GM23338 (cell line): Measurements from ENCODE around the gene TPST2. TPM values are rescaled to one million over a fixed set of nuclear protein-coding genes. Genes with fewer than 3 reads are reported as not detected.

Experiments used
- ATAC-seq: fragments of 200-7000 bp; cut with Tn5 transposase; 3 replicates; pipeline ENCODE4 v1.9.1; 2020
- DNase-seq: peaks from one replicate; pipeline ENCODE4 v3.0.0-alpha.2; 2015; ENCODE audit warnings: low spot score
- H2AFZ ChIP-seq: fragments of 200-600 bp; sonication (generic); 2 replicates; pipeline ENCODE4 v1.8.0; 2016; ENCODE audit warnings: antibody characterized with exemption, mild to moderate bottlenecking, moderate library complexity
- H3F3A ChIP-seq: fragments of 200-600 bp; sonication (generic); replicated peaks from 2 replicates; pipeline ENCODE4 v1.8.0; 2017; ENCODE audit warnings: antibody characterized with exemption, mixed run types, low read depth
- H3K27ac ChIP-seq: fragments of 200-600 bp; sonication (generic); 2 replicates; pipeline ENCODE4 v1.6.1; 2016; ENCODE audit warnings: low read depth
- H3K27me3 ChIP-seq: fragments of 200-600 bp; sonication (generic); 2 replicates; pipeline ENCODE4 v1.8.0; 2016; ENCODE audit warnings: mild to moderate bottlenecking, mixed run types, moderate library complexity; ENCODE audit not compliant: insufficient read depth
- H3K36me3 ChIP-seq: fragments of 200-600 bp; sonication (generic); 2 replicates; pipeline ENCODE4 v1.8.0; 2016; ENCODE audit warnings: mild to moderate bottlenecking; ENCODE audit not compliant: insufficient read depth
- H3K4me1 ChIP-seq: fragments of 200-600 bp; sonication (generic); 2 replicates; pipeline ENCODE4 v1.8.0; 2016; ENCODE audit warnings: mild to moderate bottlenecking, moderate library complexity; ENCODE audit not compliant: insufficient read depth
- H3K4me2 ChIP-seq: fragments of 200-600 bp; sonication (generic); 2 replicates; pipeline ENCODE4 v1.7.1; 2017; ENCODE audit warnings: mixed run types
- H3K4me3 ChIP-seq: fragments of 200-600 bp; sonication (generic); 2 replicates; pipeline ENCODE4 v1.6.1; 2016; ENCODE audit warnings: mixed run types
- H3K79me2 ChIP-seq: fragments of 200-600 bp; sonication (generic); replicated peaks from 2 replicates; pipeline ENCODE4 v1.8.0; 2017; ENCODE audit warnings: mild to moderate bottlenecking; ENCODE audit not compliant: insufficient read depth
- H3K9me2 ChIP-seq: fragments of 200-600 bp; sonication (generic); 2 replicates; pipeline ENCODE4 v1.8.0; 2017; ENCODE audit not compliant: insufficient read depth
- H4K20me1 ChIP-seq: fragments of 200-600 bp; sonication (generic); replicated peaks from 2 replicates; pipeline ENCODE4 v1.8.0; 2017; ENCODE audit warnings: mild to moderate bottlenecking; ENCODE audit not compliant: insufficient read depth
- H3K27ac Mint-ChIP-seq: 2 replicates; pipeline ENCODE4 v1.8.0; 2020; ENCODE audit warnings: inconsistent platforms, mild to moderate bottlenecking, moderate library complexity, mixed read lengths
- H3K27me3 Mint-ChIP-seq: 3 replicates; pipeline ENCODE4 v1.8.0; 2022; ENCODE audit warnings: low read depth, mild to moderate bottlenecking, moderate library complexity, mixed read lengths, inconsistent platforms; ENCODE audit not compliant: insufficient read depth, poor library complexity
- H3K36me3 Mint-ChIP-seq: 3 replicates; pipeline ENCODE4 v1.8.0; 2021; ENCODE audit warnings: low read depth, mild to moderate bottlenecking, inconsistent platforms, moderate library complexity, mixed read lengths
- H3K4me1 Mint-ChIP-seq: 3 replicates; pipeline ENCODE4 v1.8.0; 2020; ENCODE audit warnings: mild to moderate bottlenecking, inconsistent platforms, mixed read lengths
- H3K4me3 Mint-ChIP-seq: 3 replicates; pipeline ENCODE4 v1.8.0; 2021; ENCODE audit warnings: moderate library complexity, mild to moderate bottlenecking, inconsistent platforms, mixed read lengths
- H3K9me3 Mint-ChIP-seq: 3 replicates; pipeline ENCODE4 v1.8.0; 2020; ENCODE audit warnings: moderate library complexity, mild to moderate bottlenecking, inconsistent platforms, mixed read lengths
- CREB1 ChIP-seq: fragments of 250-450 bp; sonication (Bioruptor Pico); IDR thresholded peaks from 2 replicates; pipeline ENCODE4 v1.5.0; 2020; ENCODE audit warnings: low read depth, mild to moderate bottlenecking, moderate library complexity
- CTCF ChIP-seq, 2 experiments: fragments of 200-600 bp in 1 of 2; sonication (generic) in 1 of 2; conservative IDR thresholded peaks; 2 replicates each; pipeline versions ENCODE4 v1.5.1 to v1.6.1; 2016 to 2017; ENCODE audit warnings: antibody characterized with exemption in 2 of 2, low read depth in 2 of 2, mild to moderate bottlenecking in 2 of 2, moderate library complexity in 1 of 2
- ETS1 ChIP-seq: IDR thresholded peaks from 2 replicates; pipeline ENCODE4 v1.6.1; 2016; ENCODE audit warnings: antibody characterized with exemption
- EZH2 ChIP-seq: fragments of 200-600 bp; sonication (generic); IDR thresholded peaks from one replicate; pipeline ENCODE4 v1.8.0; 2017; ENCODE audit warnings: antibody characterized with exemption, mild to moderate bottlenecking, low read depth; ENCODE audit not compliant: unreplicated experiment
- EZH2phosphoT487 ChIP-seq: fragments of 200-600 bp; sonication (generic); IDR thresholded peaks from one replicate; pipeline ENCODE4 v1.8.1; 2018; ENCODE audit warnings: antibody characterized with exemption; ENCODE audit not compliant: unreplicated experiment
- JUNB ChIP-seq: IDR thresholded peaks from one replicate; pipeline ENCODE4 v1.6.1; 2016; ENCODE audit warnings: antibody characterized with exemption; ENCODE audit not compliant: unreplicated experiment
- NANOG ChIP-seq: IDR thresholded peaks from 2 replicates; pipeline ENCODE4 v1.6.1; 2016; ENCODE audit warnings: antibody characterized with exemption, borderline replicate concordance
- POLR2AphosphoS5 ChIP-seq: IDR thresholded peaks from 2 replicates; pipeline ENCODE4 v1.6.1; 2016; ENCODE audit warnings: antibody characterized with exemption, low read depth
- STAT1 ChIP-seq: IDR thresholded peaks from one replicate; pipeline ENCODE4 v1.6.1; 2016; ENCODE audit warnings: antibody characterized with exemption; ENCODE audit not compliant: unreplicated experiment
- ZNF114 ChIP-seq: fragments of 250-450 bp; sonication (Bioruptor Pico); IDR thresholded peaks from 2 replicates; pipeline ENCODE4 v1.5.0; 2020; ENCODE audit warnings: mild to moderate bottlenecking, moderate library complexity
- ZNF331 ChIP-seq: fragments of 250-450 bp; sonication (Bioruptor Pico); IDR thresholded peaks from 2 replicates; pipeline ENCODE4 v1.5.0; 2020; ENCODE audit warnings: low read depth, mild to moderate bottlenecking, moderate library complexity
- polyA plus RNA-seq: library from polyadenylated mRNA; unstranded; fragments of >200 nt; fragmentation: Nextera tagmentation; extraction: Ambion mirVana; gene quantifications from 2 replicates; pipeline ENCODE4 v1.2.1, GENCODE V29; 2016
- total RNA-seq: library from RNA; depleted of rRNA; stranded (reverse); fragments of >200 nt; shearing (Covaris generic); gene quantifications from 2 replicates; pipeline ENCODE4 v1.2.3, GENCODE V29; 2014
- TF ChIP-seq, protein P1 (sequence below): fragments of 250-450 bp; sonication (Bioruptor Pico); IDR thresholded peaks from 2 replicates; pipeline ENCODE4 v1.5.0; 2020; ENCODE audit warnings: mild to moderate bottlenecking, moderate library complexity
- TF ChIP-seq, protein P2 (sequence below): IDR thresholded peaks from one replicate; pipeline ENCODE4 v1.6.1; 2018; ENCODE audit warnings: antibody characterized with exemption; ENCODE audit not compliant: unreplicated experiment

TPST2 gene
- total and polyA plus RNA-seq, 2 experiments from 2014 or later: 37.9 to 127 TPM

DNA sequence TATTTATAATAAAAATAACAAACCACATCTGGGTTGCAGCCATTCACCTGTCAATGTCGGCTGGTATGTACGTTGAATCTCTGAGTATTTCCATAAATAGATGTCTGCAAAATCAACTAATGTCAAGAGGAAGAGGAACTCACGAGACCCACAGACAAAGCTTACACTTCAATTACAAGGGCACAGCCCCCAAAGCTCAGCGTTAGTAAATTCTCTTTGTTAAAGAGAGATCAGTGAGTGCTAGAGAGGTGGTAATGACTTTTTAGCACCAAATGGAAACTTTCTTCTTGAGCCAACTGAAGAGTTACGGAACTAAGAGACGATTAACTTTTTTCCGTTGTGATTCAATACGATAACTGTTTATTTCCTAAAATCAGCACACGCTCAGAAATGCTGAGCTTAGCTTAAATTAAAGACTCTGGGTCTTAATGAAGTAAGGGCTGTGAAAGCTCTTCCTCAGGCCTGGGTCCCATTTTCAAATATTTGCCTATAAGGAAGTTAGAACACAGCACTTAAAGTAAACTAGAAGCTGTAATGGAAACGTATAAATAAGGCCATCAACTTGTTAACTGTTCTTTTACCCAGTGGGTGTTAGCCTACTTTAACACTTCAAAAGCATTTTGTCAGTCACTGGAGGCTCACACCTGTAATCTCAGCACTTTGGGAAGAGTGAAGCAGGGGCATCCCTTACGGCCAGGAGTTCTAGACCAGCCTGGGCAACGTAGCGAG is 54.9 kb downstream of the TPST2 start:
- H3K27ac ChIP-seq: no peak overlapping the region
- peaks cover 2% of the 10 kb centered on the region for H3K27me3 Mint-ChIP-seq
- H2AFZ ChIP-seq: no peak overlapping the region
- no peaks in the 10 kb centered on the region for H3K4me1 Mint-ChIP-seq
- TF ChIP-seq ZNF114: no peak
- TF ChIP-seq, protein P1, sequence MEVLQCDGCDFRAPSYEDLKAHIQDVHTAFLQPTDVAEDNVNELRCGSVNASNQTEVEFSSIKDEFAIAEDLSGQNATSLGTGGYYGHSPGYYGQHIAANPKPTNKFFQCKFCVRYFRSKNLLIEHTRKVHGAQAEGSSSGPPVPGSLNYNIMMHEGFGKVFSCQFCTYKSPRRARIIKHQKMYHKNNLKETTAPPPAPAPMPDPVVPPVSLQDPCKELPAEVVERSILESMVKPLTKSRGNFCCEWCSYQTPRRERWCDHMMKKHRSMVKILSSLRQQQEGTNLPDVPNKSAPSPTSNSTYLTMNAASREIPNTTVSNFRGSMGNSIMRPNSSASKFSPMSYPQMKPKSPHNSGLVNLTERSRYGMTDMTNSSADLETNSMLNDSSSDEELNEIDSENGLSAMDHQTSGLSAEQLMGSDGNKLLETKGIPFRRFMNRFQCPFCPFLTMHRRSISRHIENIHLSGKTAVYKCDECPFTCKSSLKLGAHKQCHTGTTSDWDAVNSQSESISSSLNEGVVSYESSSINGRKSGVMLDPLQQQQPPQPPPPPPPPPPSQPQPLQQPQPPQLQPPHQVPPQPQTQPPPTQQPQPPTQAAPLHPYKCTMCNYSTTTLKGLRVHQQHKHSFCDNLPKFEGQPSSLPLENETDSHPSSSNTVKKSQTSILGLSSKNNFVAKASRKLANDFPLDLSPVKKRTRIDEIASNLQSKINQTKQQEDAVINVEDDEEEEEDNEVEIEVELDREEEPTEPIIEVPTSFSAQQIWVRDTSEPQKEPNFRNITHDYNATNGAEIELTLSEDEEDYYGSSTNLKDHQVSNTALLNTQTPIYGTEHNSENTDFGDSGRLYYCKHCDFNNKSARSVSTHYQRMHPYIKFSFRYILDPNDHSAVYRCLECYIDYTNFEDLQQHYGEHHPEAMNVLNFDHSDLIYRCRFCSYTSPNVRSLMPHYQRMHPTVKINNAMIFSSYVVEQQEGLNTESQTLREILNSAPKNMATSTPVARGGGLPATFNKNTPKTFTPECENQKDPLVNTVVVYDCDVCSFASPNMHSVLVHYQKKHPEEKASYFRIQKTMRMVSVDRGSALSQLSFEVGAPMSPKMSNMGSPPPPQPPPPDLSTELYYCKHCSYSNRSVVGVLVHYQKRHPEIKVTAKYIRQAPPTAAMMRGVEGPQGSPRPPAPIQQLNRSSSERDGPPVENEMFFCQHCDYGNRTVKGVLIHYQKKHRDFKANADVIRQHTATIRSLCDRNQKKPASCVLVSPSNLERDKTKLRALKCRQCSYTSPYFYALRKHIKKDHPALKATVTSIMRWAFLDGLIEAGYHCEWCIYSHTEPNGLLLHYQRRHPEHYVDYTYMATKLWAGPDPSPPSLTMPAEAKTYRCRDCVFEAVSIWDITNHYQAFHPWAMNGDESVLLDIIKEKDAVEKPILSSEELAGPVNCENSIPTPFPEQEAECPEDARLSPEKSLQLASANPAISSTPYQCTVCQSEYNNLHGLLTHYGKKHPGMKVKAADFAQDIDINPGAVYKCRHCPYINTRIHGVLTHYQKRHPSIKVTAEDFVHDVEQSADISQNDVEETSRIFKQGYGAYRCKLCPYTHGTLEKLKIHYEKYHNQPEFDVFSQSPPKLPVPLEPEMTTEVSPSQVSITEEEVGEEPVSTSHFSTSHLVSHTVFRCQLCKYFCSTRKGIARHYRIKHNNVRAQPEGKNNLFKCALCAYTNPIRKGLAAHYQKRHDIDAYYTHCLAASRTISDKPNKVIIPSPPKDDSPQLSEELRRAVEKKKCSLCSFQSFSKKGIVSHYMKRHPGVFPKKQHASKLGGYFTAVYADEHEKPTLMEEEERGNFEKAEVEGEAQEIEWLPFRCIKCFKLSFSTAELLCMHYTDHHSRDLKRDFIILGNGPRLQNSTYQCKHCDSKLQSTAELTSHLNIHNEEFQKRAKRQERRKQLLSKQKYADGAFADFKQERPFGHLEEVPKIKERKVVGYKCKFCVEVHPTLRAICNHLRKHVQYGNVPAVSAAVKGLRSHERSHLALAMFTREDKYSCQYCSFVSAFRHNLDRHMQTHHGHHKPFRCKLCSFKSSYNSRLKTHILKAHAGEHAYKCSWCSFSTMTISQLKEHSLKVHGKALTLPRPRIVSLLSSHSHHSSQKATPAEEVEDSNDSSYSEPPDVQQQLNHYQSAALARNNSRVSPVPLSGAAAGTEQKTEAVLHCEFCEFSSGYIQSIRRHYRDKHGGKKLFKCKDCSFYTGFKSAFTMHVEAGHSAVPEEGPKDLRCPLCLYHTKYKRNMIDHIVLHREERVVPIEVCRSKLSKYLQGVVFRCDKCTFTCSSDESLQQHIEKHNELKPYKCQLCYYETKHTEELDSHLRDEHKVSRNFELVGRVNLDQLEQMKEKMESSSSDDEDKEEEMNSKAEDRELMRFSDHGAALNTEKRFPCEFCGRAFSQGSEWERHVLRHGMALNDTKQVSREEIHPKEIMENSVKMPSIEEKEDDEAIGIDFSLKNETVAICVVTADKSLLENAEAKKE (CRISPR knock-in tag): no peak
- TF ChIP-seq STAT1: no peak
- TF ChIP-seq CREB1 (CRISPR knock-in tag): no peak
- TF ChIP-seq EZH2phosphoT487: no peak
- no peak for TF ChIP-seq EZH2
- no peak for TF ChIP-seq CTCF (conservative IDR thresholded peaks at IDR 0.05; ENCODE audit: low read depth in 2 of 2)
- TF ChIP-seq ETS1: no peak
- TF ChIP-seq, protein P2, sequence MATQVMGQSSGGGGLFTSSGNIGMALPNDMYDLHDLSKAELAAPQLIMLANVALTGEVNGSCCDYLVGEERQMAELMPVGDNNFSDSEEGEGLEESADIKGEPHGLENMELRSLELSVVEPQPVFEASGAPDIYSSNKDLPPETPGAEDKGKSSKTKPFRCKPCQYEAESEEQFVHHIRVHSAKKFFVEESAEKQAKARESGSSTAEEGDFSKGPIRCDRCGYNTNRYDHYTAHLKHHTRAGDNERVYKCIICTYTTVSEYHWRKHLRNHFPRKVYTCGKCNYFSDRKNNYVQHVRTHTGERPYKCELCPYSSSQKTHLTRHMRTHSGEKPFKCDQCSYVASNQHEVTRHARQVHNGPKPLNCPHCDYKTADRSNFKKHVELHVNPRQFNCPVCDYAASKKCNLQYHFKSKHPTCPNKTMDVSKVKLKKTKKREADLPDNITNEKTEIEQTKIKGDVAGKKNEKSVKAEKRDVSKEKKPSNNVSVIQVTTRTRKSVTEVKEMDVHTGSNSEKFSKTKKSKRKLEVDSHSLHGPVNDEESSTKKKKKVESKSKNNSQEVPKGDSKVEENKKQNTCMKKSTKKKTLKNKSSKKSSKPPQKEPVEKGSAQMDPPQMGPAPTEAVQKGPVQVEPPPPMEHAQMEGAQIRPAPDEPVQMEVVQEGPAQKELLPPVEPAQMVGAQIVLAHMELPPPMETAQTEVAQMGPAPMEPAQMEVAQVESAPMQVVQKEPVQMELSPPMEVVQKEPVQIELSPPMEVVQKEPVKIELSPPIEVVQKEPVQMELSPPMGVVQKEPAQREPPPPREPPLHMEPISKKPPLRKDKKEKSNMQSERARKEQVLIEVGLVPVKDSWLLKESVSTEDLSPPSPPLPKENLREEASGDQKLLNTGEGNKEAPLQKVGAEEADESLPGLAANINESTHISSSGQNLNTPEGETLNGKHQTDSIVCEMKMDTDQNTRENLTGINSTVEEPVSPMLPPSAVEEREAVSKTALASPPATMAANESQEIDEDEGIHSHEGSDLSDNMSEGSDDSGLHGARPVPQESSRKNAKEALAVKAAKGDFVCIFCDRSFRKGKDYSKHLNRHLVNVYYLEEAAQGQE: no peak
- no peak for TF ChIP-seq JUNB
- TF ChIP-seq ZNF331 (CRISPR knock-in tag): no peak
- no peak for TF ChIP-seq NANOG
- TF ChIP-seq POLR2AphosphoS5: no peak
- DNase-seq (no peak), ATAC-seq (no peak)
- 0 out of 2 replicates have a peak, but pooled peaks cover 2% of the 10 kb centered on the region for H3K79me2 ChIP-seq
- no peak overlapping the region for H3K4me3 Mint-ChIP-seq
- H3K4me1 ChIP-seq: 0 out of 2 replicates have a peak, but pooled peaks cover 3% of the 10 kb centered on the region
- no peaks in the 10 kb centered on the region for H3K27me3 ChIP-seq
- H3K9me2 ChIP-seq: no peaks in the 10 kb centered on the region
- no peaks in the 10 kb centered on the region for H3K9me3 Mint-ChIP-seq
- no peak overlapping the region for H3K4me3 ChIP-seq
- peaks cover 7% of the 10 kb centered on the region for H4K20me1 ChIP-seq
- no peak overlapping the region for H3K27ac Mint-ChIP-seq
- peaks cover 66% of the 10 kb centered on the region for H3K36me3 Mint-ChIP-seq
- peaks cover 23% of the 10 kb centered on the region; the same call in 1 of the 2 replicates for H3F3A ChIP-seq
- H3K4me2 ChIP-seq: no peak overlapping the region
- peaks cover 51% of the 10 kb centered on the region for H3K36me3 ChIP-seq
